Endothelial cell (in vitro differentiated cells): ENCODE results near the gene OR6C68. TPM values are rescaled to one million over a fixed set of nuclear protein-coding genes. Genes with fewer than 3 reads are reported as not detected.
"Not testable (repeated sequence)": the region's sequence is repeated elsewhere in the genome, so short reads cannot be mapped to it uniquely, and the experiment has no call there.

Source experiments
- DNase-seq: peaks from one replicate; pipeline ENCODE4 v3.0.0; 2021; ENCODE audit warnings: low spot score
- H3K27ac Mint-ChIP-seq: one replicate; pipeline ENCODE4 v1.8.0; 2021; ENCODE audit warnings: mixed read lengths, inconsistent platforms; ENCODE audit not compliant: unreplicated experiment
- H3K27me3 Mint-ChIP-seq: one replicate; pipeline ENCODE4 v1.8.0; 2021; ENCODE audit warnings: mild to moderate bottlenecking, moderate library complexity, mixed read lengths, inconsistent platforms; ENCODE audit not compliant: unreplicated experiment
- H3K36me3 Mint-ChIP-seq: one replicate; pipeline ENCODE4 v1.8.0; 2021; ENCODE audit warnings: mild to moderate bottlenecking, low read depth, mixed read lengths, inconsistent platforms; ENCODE audit not compliant: unreplicated experiment
- H3K4me1 Mint-ChIP-seq: one replicate; pipeline ENCODE4 v1.8.0; 2021; ENCODE audit warnings: mild to moderate bottlenecking, mixed read lengths, inconsistent platforms; ENCODE audit not compliant: unreplicated experiment
- H3K4me3 Mint-ChIP-seq: one replicate; pipeline ENCODE4 v1.8.0; 2021; ENCODE audit warnings: mild to moderate bottlenecking, mixed read lengths, inconsistent platforms; ENCODE audit not compliant: unreplicated experiment
- H3K9me3 Mint-ChIP-seq: one replicate; pipeline ENCODE4 v1.8.0; 2021; ENCODE audit warnings: mixed read lengths, inconsistent platforms; ENCODE audit not compliant: unreplicated experiment
- CTCF ChIP-seq: fragments of 200-600 bp; sonication (generic); IDR thresholded peaks from one replicate; pipeline ENCODE4 v1.5.0; 2021; ENCODE audit warnings: antibody characterized with exemption; ENCODE audit not compliant: unreplicated experiment
- total RNA-seq: library from RNA; stranded (reverse); fragmentation: NEBNext Ultra II Directional; extraction: Animal tissue kit (Norgen Biotek cat#: 25700); gene quantifications from one replicate; pipeline ENCODE4 v1.2.1, GENCODE V29; 2021; ENCODE audit not compliant: unreplicated experiment

Gene OR6C68
- total RNA-seq, 1 donor from 2014 or later, result not detected

GRCh38 chr12:55467836-55468235, 24.3 kb upstream of the OR6C68 start:
- no peak for DNase-seq
- Mint-ChIP-seq H3K9me3 (no peaks in the 10 kb centered on the region), H3K4me1 (peaks cover 4% of the 10 kb centered on the region), H3K4me3 (no peak overlapping the region), H3K27me3 (no peaks in the 10 kb centered on the region), H3K36me3 (no peaks in the 10 kb centered on the region), H3K27ac (no peak overlapping the region)
- no peak for TF ChIP-seq CTCF

- no peaks in the 10 kb centered on the region for H3K36me3 Mint-ChIP-seq
- no peak for TF ChIP-seq CTCF
- H3K27me3 Mint-ChIP-seq, result no peaks in the 10 kb centered on the region
- peaks cover 4% of the 10 kb centered on the region for H3K4me1 Mint-ChIP-seq
- DNase-seq, result no peak
- no peak overlapping the region for H3K4me3 Mint-ChIP-seq
- H3K27ac Mint-ChIP-seq, result no peak overlapping the region
- H3K9me3 Mint-ChIP-seq, result no peaks in the 10 kb centered on the region
Observed at GRCh38 chr12:55469291-55469690, 22.9 kb upstream of the OR6C68 start.

GRCh38 chr12:55470088-55470829, 21.9 kb upstream of the OR6C68 start, which contains the start of gene OR6C70:
TSS of gene OR6C70 (minus strand) at chr12:55470138. CDS start at chr12:55470138, 0 bp downstream.
- Mint-ChIP-seq H3K4me3 (no peak within 1 kb of the TSS), H3K9me3 (no peaks in the 10 kb centered on the region), H3K27me3 (no peaks in the 10 kb centered on the region), H3K36me3 (no peaks in the 10 kb centered on the region), H3K4me1 (peaks cover 4% of the 10 kb centered on the region), H3K27ac (no peak within 1 kb of the TSS)
- DNase-seq, result no peak
- no peak for TF ChIP-seq CTCF

GRCh38 chr12:55472264-55472663, 19.9 kb upstream of the OR6C68 start:
- H3K36me3 Mint-ChIP-seq, result no peaks in the 10 kb centered on the region
- H3K4me3 Mint-ChIP-seq, result no peak overlapping the region
- no peak for DNase-seq
- no peaks in the 10 kb centered on the region for H3K9me3 Mint-ChIP-seq
- H3K27ac Mint-ChIP-seq, result no peak overlapping the region
- H3K4me1 Mint-ChIP-seq, result peaks cover 4% of the 10 kb centered on the region
- no peaks in the 10 kb centered on the region for H3K27me3 Mint-ChIP-seq
- no peak for TF ChIP-seq CTCF

- not testable (repeated sequence) for H3K4me3 Mint-ChIP-seq, H3K9me3 Mint-ChIP-seq, DNase-seq, H3K27me3 Mint-ChIP-seq, H3K27ac Mint-ChIP-seq, H3K36me3 Mint-ChIP-seq, H3K4me1 Mint-ChIP-seq
Observed at GRCh38 chr12:55479136-55479535, 13.0 kb upstream of the OR6C68 start.

- not testable (repeated sequence) for DNase-seq, H3K9me3 Mint-ChIP-seq, H3K4me1 Mint-ChIP-seq, H3K27me3 Mint-ChIP-seq, H3K4me3 Mint-ChIP-seq, H3K36me3 Mint-ChIP-seq, H3K27ac Mint-ChIP-seq
Observed at GRCh38 chr12:55484284-55484683, 7.9 kb upstream of the OR6C68 start.
